Erythroblast (primary cell): ENCODE measurements around the gene BHLHE41.

Source experiments
- GATA1 ChIP-seq: IDR thresholded peaks from 2 replicates; pipeline ENCODE4 v1.6.1; 2011; ENCODE audit warnings: low read depth, mild to moderate bottlenecking, control low read depth, low read length, moderate library complexity
- POLR2A ChIP-seq: IDR thresholded peaks from 2 replicates; pipeline ENCODE4 v1.6.1; 2011; ENCODE audit warnings: mild to moderate bottlenecking, low read length

DNA sequence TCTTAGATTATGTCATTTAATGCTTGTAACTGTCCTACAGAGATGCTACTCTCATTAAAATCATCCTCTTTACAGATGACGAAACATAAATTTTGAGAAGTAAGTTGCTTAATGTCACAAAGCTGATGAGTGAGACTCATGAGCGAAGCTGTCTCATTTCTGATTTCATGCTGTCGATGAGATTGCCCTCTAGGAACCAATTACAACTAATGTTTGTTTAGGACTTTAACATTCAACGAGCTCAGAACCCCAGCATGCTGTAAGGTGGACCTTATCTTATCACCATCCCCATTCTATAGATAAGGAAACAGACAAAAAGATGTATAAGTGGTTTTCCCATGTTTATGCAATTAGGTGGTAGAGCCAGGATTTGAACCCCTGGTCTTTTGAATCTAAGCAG is 23.1 kb downstream of the BHLHE41 start:
- TF ChIP-seq POLR2A (no peak), GATA1 (no peak)
